ENCODE data around the gene SYNPR. TPM values are rescaled to one million over a fixed set of nuclear protein-coding genes. Genes with fewer than 3 reads are reported as not detected.

The SYNPR gene
- total RNA-seq, 4 donors from 2014 or later, result not detected

DNA sequence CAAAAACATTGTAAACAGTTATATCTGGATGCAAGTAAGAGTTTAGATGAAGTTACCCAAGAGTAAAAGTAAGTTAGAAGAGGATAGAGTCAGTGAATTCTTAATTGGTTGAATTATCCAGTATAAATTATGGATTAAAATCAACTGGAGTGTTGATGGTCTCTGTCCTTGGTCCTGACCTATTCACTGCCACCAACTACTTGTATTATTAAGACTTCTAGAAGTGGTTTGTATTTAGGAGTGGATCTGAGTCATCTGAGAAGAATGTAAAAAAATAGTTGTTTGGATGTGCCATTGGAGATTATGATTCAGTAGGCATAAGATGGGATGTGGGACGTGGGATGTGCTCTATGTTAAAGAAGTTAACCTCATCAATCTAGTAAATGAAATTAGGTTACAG lies 86.4 kb downstream of the SYNPR start:
- no peak overlapping the region for H3K27ac ChIP-seq
- WGBS, 2 donors, result 5 to 12% methylated on average over 1 of the region's 1 CpG
- H3K4me1 ChIP-seq, result no peaks in the 10 kb centered on the region
- no peaks in the 10 kb centered on the region for H3K9me3 ChIP-seq
- no peak overlapping the region for H3K4me3 ChIP-seq
- H3K36me3 ChIP-seq, result no peaks in the 10 kb centered on the region
- TF ChIP-seq EP300 (IDR thresholded peaks at IDR 0.05) (no peak), POLR2A (IDR thresholded peaks at IDR 0.05) (no peak)
- TF ChIP-seq, protein P1, sequence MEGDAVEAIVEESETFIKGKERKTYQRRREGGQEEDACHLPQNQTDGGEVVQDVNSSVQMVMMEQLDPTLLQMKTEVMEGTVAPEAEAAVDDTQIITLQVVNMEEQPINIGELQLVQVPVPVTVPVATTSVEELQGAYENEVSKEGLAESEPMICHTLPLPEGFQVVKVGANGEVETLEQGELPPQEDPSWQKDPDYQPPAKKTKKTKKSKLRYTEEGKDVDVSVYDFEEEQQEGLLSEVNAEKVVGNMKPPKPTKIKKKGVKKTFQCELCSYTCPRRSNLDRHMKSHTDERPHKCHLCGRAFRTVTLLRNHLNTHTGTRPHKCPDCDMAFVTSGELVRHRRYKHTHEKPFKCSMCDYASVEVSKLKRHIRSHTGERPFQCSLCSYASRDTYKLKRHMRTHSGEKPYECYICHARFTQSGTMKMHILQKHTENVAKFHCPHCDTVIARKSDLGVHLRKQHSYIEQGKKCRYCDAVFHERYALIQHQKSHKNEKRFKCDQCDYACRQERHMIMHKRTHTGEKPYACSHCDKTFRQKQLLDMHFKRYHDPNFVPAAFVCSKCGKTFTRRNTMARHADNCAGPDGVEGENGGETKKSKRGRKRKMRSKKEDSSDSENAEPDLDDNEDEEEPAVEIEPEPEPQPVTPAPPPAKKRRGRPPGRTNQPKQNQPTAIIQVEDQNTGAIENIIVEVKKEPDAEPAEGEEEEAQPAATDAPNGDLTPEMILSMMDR (IDR thresholded peaks at IDR 0.05), result no peak
- no peak for DNase-seq (ENCODE audit: low spot score in 2 of 2)
- H3K27me3 ChIP-seq, result no peaks in the 10 kb centered on the region

DNA sequence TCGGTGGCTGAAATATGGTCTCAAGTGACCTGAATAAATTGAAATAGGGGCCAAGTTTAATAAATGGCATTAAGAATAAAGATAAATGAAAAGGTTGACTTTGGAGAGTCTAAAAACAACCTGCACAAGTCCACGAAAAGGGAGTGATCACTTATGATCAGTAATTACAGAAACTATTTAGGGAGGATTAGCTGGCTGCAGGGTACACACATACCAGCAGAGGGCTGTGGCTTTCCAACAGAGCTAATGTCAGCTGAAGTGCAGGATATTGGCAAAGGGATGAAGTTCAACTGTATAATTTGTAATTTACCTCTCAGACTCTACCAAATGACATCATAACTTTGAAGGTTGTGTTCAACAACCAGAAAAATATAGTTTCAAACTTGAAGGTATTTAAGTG lies 86.8 kb downstream of the SYNPR start:
- 71 to 72% methylated on average over 2 of the region's 2 CpGs for WGBS, 2 donors
- no peaks in the 10 kb centered on the region for H3K9me3 ChIP-seq
- TF ChIP-seq EP300 (IDR thresholded peaks at IDR 0.05) (no peak), POLR2A (IDR thresholded peaks at IDR 0.05) (no peak)
- TF ChIP-seq, protein P1 (IDR thresholded peaks at IDR 0.05), result peak in 2 of 5 experiments; percentile 9 to 10
- H3K27ac ChIP-seq, result no peak overlapping the region
- no peak overlapping the region for H3K4me3 ChIP-seq
- no peaks in the 10 kb centered on the region for H3K36me3 ChIP-seq
- H3K27me3 ChIP-seq, result no peaks in the 10 kb centered on the region
- no peaks in the 10 kb centered on the region for H3K4me1 ChIP-seq
- no peak for DNase-seq (ENCODE audit: low spot score in 2 of 2)

DNA sequence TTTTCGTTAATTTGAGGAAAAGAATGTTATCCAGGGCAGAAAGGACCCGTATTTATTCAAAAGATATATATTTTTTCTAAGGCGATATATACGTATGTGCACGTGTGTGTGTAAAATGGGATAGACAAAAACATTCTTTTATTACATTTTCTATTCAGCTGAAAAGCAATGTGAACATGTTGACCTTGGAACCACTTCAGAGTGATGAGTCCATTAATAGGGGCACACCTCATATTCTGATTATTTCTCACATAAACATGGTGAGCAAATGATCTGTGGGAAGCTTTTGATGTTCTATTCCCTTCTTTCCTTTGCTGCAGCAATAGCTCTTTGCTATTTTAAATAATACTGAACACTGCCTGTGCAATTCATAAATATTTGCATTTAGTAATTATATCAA lies 87.6 kb downstream of the SYNPR start:
- no peak for DNase-seq (ENCODE audit: low spot score in 2 of 2)
- WGBS, 2 donors, result 82 to 84% methylated on average over 5 of the region's 5 CpGs
- Histone ChIP-seq H3K36me3 (no peaks in the 10 kb centered on the region), H3K27me3 (no peaks in the 10 kb centered on the region), H3K9me3 (no peaks in the 10 kb centered on the region), H3K4me3 (no peak overlapping the region), H3K4me1 (no peaks in the 10 kb centered on the region), H3K27ac (no peak overlapping the region)
- TF ChIP-seq POLR2A (IDR thresholded peaks at IDR 0.05), result no peak
- no peak for TF ChIP-seq EP300 (IDR thresholded peaks at IDR 0.05)
- TF ChIP-seq, protein P1 (IDR thresholded peaks at IDR 0.05), result no peak

DNA sequence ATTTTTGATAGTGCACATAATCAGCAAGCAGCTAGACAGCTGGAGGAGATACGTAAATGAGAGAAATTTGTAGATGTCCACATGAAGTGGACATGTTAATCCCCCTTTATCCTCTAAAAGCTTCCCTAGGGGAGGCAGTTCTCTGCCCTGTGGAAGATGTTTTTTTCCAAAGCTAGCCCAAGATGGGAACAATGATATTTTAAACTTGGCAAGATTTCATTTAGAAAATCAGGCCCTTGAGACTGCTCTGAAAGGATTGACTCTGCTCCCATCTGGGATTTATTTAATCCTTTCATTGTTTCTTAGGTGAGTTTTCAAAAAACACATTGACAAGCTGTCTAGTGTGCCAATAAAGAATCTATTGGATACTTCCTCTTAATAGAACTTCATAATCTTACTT lies 92.0 kb downstream of the SYNPR start:
- WGBS, 2 donors, result 81 to 86% methylated on average over 1 of the region's 1 CpG
- no peak for TF ChIP-seq POLR2A (IDR thresholded peaks at IDR 0.05)
- TF ChIP-seq, protein P1 (IDR thresholded peaks at IDR 0.05), result no peak
- TF ChIP-seq EP300 (IDR thresholded peaks at IDR 0.05), result no peak

DNA sequence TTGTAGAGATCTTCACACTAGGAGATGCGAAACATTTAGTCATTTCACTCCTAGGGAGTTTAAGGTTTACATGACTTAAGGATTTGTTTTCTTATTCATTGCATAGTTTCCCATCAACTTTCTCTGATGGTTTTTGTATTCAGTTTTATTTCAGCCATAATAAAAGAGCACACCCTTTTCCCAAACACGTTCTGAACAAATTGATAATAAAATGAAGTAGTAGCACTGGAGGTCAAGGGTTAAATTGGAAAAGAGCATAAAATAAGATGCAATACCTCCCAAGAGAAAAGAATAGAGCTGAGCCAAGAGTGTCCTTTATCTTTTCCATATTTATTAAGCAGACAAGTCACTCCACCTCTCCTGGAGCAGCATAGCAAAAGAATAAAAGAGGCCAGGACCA lies 104.9 kb downstream of the SYNPR start:
- H3K9me3 ChIP-seq, result no peaks in the 10 kb centered on the region
- TF ChIP-seq, protein P1 (IDR thresholded peaks at IDR 0.05), result no peak
- TF ChIP-seq EP300 (IDR thresholded peaks at IDR 0.05), result no peak
- TF ChIP-seq POLR2A (IDR thresholded peaks at IDR 0.05), result no peak

More for the DNA sequence above, 92.0 kb downstream of the SYNPR start:
- no peaks in the 10 kb centered on the region for H3K4me1 ChIP-seq
- H3K9me3 ChIP-seq, result peaks cover 0 to 4% (median 0%) of the 10 kb centered on the region in 4 donors
- H3K4me3 ChIP-seq, result no peak overlapping the region
- H3K36me3 ChIP-seq, result no peaks in the 10 kb centered on the region
- DNase-seq (ENCODE audit: low spot score in 2 of 2), result no peak
- no peak overlapping the region for H3K27ac ChIP-seq
- no peaks in the 10 kb centered on the region for H3K27me3 ChIP-seq

More for the DNA sequence above, 104.9 kb downstream of the SYNPR start:
- Histone ChIP-seq H3K4me1 (no peaks in the 10 kb centered on the region), H3K27ac (no peak overlapping the region), H3K36me3 (no peaks in the 10 kb centered on the region), H3K27me3 (no peaks in the 10 kb centered on the region), H3K4me3 (no peak overlapping the region)
- no peak for DNase-seq (ENCODE audit: low spot score in 2 of 2)
- 51 to 67% methylated on average over 2 of the region's 2 CpGs for WGBS, 2 donors
